ENCODE measurements around the gene NIP7.
"Not testable (repeated sequence)": the region's sequence is repeated elsewhere in the genome, so short reads cannot be mapped to it uniquely, and the experiment has no call there.

Gene NIP7

DNA sequence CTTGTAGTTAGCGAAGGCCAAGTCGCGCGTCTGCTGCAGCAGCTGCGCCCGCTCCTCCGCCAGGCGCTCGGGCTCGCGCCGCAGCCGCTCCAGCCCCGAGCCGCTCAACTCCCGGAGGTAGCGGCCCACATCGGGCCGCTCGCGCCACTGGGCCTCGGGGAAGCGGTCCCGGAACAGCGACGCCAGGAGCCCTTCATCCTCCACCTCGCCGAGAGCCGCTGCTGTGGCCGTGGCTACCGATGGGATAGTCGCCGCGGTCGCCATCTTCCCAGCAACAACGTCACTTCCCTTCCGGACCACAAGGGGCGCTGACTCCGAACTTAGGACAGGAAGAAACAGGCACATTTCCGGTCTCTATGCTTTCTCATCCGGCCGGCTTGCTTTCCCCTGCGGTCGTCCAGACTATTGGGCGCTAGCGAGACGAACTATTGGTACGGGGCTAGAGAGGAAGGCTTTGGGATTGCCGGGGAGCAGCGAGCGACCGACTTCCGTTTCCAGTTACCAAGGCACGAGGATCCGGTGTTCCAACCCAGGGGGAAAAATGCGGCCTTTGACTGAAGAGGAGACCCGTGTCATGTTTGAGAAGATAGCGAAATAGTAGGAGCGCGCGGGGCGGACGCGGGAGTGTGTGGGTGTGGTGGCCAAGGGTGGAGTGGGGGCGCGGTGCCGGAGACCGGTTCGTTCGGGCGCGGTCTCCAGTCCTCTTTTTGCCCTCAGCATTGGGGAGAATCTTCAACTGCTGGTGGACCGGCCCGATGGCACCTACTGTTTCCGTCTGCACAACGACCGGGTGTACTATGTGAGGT, at the start of gene NIP7, which contains the start of gene COG8:
NIP7 (plus strand) TSS at position 484 of the 806 bp plus-strand sequence; CDS start at position 542, 58 bp downstream.
COG8 (minus strand) TSS at position 276 of the 806 bp plus-strand sequence; CDS start at position 264, 12 bp downstream.
- DNase-seq = peak; percentile 99

DNA sequence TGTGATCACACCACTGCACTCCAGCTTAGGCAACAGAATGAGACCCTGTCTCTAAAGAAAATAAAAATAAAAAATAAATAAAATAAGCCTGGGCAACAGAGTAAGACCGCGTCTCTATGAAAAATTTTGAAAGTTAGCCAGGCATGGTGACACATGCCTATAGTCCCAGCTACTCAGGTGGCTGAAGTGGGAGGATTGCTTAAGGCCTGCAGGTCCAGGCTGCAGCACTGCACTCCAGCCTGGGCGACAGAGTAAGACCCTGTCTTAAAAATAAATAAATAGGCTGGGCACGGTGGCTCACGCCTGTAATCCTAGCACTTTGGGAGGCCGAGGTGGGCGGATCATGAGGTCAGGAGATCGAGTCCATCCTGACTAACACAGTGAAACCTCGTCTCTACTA, 47.9 kb upstream of the NIP7 start:
- not testable (repeated sequence) for DNase-seq

DNA sequence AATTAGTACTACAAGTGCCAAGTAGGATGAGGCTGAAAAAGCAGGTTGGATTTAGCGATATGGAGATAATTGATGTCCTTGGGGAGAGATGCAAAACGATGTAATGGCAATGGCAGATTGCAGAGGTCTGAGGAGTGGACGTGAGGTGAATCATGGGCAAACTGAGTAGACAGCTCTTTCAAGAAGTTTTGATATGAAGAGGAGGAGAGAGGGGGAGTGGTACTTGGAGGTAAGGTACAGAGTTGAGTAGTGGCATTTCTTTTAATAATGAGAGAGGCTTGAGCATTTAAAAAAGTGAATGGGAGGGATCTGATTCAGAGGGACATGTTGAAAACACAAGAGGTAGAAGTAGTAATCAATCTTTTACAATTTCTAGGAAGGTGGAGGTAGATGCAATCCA, 46.2 kb upstream of the NIP7 start:
- no peak for DNase-seq

DNA sequence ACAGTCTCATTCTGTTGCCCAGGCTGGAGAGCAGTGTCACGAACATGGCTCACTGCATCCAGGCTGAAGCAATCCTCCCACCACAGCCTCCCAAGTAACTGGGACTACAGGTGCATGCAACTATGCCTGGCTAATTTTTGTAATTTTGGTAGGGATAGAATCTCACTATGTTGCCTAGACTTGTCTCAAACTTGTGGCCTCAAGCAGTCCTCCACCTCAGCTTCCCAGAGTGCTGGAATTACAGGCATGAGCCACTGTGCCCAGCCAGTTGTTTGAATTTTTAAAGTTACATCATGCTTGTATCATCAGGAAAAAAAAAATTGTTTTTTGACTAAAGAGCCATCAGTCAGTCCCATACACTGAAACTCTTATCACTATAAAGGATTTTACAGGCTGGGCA, 45.5 kb upstream of the NIP7 start:
- DNase-seq = no peak

DNA sequence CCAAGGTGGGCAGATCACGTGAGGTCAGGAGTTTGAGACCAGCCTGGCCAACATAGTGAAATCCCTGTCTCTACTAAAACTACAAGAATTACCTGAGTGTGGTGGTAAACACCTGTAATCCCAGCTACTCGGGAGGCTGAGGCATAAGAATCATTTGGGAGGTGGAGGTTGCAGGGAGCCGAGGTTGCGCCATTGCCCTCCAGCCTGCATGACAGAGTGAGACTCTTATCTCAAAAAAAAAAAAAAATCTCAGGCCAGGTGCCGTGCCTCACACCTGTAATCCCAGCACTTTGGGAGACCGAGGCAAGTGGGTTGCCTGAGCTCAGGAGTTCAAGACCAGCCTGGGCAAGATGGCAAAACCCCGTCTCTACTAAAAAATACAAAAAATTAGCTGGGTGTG, 42.8 kb upstream of the NIP7 start:
- DNase-seq = not testable (repeated sequence)

DNA sequence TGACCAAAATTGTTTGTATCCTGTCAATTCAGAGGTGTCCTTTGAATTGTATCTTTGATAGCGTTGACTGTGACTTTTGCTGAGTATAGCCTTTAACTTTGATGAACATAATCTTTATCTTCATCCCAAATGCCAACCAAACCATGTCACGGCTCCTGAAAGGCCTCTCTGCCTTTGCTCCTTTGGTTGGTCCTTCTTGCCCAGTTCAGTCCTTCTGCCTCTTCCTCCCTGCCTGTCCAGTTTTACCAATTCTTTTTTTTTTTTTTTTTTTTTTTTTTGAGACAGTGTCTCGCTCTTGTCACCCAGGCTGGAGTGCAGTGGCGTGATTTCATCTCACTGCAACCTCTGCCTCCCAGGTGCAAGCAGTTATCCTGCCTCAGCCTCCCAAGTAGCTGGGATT, 41.3 kb upstream of the NIP7 start:
- no peak for DNase-seq

DNA sequence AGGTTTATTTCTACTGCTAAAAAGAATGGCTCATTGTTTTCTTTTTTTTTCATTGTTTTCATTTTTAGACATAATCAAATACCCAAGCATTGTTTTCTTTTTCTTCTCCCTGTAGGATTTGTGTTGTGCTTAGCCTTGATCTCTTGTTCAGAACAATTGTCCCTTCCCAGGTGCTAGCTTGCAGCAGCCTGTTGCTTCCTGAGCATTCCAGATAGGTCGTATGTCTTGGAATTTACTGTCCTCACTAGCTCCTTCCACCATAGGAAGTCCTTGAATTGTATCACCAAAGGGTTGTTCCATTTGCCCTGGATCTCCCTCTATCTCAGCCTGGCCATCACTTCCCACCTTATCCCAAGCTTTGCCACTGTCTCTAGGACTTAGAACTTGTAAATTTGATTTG, 38.4 kb upstream of the NIP7 start:
- DNase-seq = no peak

DNA sequence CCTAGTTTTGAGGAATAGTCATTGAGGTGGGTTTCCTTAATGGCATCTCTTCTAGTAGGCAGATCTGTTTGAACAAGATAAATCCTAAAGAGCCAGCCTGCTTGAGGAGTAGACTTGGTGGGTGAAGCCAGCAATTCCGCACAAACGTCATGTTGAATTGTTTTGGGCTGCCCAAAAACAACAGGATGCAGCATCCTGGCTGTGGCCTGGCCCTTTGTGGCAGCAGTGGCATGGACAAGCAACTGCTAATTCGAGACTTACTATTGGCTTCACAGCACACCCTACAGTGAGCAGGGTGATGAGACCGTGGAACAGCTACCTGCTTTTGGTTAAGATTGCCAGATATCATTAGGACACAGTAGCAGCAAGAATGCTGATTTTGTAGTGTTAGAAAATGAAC, 37.7 kb upstream of the NIP7 start:
- DNase-seq = no peak

DNA sequence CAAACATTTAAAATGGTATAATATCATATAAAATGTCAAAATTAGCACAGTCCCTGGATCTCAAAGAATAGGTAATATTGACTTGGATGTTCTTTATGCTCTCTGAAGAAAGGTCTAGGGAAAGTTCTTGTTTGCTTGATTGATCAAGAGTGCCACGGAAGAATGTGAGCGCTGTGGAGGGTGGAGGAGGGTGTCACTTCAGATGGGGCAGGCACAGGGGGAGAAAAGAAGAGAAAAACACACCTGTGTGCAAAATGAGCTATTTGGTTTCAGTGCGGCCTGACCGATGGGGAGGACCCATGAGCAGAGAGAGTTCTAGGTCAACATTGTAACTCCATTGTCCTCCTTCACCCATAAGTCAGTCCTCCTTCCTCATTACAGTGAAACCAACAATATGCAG, 37.3 kb upstream of the NIP7 start:
- DNase-seq = no peak

DNA sequence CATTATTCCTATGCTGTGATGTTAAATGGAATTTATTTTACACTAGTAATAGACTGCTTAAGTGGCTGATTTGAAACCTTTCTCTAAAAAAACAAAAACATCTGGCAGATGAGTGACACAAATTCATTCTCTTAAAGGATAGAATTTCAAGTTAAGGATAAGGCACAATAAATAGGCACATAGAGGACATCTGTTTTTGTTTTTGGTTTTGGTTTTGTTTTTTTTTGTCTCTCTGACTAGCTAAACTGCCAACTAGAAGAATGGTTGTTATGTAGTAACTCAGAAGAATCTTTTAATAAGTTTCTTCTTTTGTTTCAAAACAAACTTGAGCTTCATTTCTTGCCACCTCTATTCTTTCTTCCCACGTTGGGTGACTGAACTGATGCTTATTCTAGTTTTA, 33.5 kb upstream of the NIP7 start:
- no peak for DNase-seq

DNA sequence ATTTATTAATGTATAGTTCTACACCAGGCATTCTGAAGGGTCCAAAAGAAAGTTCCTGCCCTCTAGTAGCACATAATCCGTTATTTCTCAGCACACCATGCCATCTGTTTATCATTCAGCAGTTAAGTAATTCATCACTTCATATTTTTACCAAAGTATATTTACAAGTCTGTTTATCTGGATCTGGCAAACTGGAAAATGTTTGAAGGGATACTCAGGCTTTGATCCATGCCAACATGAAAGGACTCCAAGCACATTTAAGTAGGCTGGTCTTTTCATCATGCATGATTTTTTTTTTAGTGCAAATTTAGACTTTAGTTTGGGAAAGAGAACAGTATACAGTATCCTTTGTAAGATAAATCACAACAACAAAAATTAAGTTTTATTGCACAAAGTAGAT, 32.5 kb upstream of the NIP7 start:
- DNase-seq = no peak

DNA sequence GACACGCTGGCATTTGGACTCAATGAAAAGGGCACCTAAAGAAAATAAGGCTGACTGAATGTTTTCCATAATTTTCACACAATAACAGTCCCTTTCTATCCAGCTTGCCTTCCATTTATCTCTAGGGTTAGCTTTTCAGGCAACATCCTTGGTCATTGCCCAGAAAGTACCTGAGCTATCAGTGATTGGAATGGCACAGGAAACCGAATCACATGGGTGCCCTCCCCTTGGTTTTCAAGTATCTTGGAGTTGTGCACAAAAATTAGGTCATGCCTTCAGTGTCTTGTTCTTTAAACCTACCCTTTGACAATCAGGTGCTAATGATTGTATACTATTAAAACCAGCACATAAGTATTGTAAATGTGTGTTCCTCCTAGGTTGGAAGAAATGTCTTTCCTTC, 31.7 kb upstream of the NIP7 start:
- no peak for DNase-seq

DNA sequence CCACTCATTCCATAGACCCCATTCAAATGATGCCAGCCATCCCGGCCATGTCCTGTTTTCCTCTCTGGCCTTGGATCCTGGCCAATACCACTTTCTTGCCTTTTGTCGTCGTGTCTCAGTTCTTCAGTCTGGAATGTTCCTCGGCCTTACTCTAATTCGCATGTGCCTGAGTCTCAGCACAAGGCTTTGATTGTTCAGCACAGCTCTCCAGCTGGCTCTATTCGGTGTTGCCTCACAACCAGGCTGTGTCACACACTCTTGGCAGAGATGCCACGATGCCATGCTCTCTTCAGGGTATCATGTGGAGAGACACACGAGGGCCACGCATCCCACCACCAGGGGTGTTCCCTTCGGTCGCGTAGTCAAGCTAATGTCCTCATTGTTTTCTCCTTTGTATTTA, 30.3 kb upstream of the NIP7 start:
- no peak for DNase-seq

DNA sequence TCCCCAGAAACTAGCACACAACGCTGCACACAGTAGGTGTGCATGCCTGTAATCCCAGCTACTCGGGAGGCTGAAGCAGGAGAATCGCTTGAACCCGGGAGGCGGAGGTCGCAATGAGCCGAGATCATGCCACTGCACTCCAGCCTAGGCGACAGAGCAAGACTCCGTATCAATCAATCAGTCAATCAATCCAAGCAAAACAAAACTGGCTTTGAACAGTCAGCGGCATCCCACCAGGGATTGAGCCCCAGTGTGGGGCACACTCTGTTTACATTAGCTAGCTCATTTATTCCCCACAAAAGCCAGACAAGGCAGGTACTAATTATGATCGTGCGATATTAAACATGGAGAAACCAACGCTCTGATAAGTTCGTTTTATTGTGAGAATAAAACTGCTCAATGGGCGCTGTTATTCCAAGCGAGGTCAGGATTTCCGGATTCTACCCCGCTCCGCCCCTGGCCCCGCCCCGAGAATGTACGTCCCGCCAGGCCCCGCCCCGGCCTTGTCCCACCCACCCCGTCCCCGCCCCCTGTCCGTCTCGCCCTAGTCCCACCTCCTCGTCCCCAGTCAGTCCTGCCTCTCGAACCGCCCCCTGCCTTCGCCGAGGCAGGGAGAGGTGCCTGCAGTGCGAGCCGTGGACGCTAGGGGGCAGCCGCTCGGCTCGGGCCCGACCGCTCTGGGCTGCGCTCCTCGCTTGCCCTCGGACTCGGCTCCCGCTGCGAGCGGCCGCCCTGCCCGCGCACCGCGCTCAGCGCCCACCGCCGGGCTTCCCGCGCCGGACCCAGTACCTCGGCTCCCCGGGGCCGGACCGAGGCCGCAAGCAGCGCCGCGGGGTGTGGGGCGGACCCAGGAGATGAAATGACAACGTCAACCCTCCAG, 28.7 kb upstream of the NIP7 start, which contains the start of gene VPS4A:
VPS4A (plus strand) TSS at position 698 of the 880 bp plus-strand sequence; CDS start at position 860, 162 bp downstream.
- peak; percentile 95 for DNase-seq

DNA sequence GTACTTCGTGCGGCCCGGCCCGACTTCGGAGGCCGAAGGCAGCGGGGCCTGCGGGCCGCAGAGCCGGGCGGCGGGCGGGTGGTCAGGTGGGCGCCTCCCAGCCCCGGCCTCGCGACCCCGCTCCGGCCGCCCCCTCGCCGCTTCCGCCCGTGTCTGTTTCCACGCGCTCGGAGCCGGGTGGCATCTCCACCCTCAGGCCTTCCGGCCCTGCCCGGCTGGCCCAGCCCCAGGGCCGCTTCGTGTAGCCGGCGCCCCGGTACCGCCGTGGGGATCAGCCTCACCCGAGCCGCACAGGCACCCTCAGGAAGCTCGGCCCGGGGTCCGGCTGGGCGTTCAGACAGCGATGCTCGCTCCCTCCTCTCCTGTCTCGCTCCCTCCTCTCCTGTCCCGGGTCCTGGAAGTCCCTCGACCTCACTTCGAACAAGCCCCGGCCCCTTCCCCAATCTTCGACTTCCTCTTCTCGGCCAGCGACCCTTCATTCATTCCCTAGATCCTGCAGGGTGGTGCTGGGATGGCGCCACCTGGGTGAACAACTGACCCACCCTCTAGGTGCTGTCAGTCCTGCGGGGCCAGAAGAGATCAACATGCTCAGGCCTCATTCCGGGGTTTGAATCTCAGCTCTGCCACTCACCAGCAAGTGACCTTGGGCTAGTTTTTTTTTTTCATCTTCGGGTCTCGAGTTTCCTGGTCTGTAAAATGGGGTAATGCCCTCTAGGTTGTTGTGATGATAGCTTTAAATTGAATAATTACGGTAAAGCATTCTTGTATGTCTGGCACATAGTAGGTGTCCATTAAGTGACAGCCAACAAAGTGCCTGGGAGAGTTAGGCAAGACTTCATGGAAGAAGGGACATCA, 27.8 kb upstream of the NIP7 start:
- DNase-seq = peak; percentile 43

DNA sequence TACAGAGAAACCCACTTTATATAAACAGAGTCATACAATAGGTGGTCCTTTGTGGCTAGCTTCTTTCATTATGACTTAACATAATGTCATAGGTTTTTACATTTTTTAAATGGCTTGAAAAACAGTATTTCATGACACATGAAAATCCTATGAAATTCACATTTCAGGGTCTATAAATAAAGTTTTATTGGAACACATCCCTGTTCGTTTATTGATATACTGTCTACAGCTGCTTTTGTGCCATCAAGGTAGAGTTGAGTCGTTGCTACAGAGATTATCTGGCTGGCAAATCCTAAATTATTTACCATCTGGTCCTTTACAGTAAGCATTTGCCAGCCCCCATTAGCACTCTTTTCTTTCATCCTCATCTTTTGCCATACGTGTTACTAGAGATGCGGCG, 26.1 kb upstream of the NIP7 start:
- DNase-seq = no peak

DNA sequence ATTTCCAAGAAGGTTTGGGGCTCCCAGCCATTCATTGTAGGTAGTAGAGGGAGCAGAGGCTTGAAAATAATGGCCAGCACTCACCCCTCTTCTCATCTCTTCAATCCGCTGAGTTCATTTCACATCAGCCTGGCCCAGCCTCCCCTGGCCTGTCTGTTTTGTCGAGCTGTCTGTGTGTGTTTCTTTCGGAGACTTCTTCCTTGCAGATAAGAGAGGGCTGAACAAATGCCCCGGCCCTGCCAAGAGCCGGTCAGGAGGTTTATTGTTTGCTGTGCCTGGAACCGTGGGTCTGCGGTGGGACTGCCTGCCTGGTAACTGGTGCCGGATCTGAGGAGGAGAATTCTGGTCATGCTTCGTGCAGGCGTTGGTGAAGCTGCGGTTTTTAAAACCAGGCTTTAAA, 25.0 kb upstream of the NIP7 start:
- no peak for DNase-seq

DNA sequence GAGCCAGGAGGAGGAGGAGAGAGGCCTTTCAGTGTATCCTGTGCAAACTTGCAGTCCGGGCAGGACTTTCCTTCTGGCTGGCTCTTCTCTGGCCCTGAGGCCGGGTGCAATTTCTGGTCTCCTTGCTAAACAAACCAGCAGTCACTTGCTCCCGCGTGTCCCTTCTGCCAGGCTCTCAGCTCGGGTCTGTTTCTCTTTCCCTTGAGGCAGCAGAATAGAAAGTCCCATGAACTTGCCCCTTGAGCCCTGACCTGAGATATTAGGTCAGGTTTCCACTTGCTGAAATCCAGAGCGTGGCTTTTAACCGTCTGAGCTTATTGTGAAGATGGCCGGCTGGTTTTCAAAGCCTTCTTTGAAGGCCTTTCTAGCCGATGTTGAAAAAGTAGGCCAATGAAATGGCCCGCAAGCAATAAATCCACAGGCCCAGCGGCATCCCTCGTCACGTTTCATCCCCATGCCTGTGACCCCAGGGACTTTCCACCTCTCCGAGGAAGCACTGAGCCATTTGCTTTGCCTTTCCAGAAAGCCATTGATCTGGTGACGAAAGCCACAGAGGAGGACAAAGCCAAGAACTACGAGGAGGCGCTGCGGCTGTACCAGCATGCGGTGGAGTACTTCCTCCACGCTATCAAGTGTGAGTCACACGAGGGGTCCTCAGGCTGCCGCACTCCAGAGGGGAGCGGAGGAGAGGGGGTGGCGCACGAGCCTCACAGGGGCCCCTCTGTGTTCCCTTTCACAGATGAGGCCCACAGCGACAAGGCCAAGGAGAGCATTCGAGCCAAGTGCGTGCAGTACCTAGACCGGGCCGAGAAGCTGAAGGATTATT, 23.9 kb upstream of the NIP7 start:
- no peak for DNase-seq

DNA sequence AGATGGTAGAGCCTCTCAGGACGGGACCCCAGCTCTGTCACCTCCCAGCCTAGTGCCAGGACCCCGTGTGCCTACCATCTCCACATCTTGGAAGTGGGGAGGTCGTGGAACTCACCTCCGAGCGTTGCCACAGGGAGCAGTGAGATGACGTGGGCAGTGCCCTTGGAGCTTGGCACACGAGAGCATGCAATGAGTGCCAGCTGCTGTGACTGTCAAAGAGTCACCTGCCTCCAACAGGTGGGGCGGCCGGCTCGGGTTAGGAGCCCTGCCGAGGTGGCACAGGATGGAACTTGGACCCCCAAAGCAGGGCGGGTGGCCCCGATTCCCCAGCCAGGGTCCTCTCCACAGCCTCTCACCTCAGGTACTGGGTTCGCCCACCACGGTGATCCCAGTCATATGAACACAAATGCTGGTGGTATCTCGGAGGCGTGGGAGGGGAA, 23.0 kb upstream of the NIP7 start:
- DNase-seq = no peak

DNA sequence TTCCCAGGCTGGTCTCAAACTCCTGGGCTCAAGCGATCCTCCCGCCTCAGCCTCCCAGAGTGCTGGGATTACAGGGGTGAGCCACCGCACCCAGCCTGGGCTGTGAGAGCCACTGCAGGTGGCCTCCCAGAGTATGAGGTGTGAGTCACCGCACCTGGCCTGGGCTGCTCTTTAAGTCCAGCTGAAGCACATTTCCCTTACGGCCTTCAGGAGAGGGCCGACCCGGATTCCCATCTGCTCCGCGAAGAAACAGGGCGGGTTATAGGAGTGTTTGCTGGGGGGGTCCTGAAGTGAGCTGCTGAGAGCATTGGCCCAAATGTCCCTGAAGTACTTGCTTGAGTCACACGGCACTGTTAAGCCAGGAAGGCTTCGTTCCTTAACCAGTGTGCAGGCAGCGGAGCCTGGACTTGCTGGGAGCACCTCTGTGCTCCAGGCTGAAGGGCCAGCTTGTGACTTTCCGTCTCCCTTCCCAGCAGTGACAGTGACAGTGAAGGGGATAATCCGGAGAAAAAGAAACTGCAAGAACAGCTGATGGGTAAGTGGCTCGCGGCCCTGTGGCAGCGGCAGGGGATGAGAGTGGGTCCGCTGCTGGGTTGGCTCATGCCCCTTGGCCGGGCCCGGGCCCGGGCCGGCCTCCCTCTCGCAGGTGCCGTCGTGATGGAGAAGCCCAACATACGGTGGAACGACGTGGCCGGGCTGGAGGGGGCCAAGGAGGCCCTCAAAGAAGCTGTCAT, 21.2 kb upstream of the NIP7 start:
- no peak for DNase-seq

DNA sequence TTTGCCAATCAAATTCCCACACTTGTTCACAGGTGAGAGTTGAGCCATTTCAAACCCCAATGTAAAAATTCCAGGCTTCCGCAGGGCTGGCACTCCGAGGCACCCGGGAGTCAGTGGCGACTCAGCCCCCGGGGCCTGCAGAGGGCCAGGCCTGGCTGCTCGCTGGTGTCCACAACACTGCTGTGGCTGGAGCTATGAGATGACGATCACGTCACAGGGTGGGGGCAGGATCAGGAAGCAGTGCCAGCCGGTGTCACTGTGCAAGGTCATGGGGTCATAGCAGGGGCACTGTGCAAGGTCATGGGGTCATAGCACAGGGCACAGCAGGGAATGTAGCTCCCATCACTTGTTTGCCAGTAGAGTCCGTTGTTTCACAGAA, 20.7 kb upstream of the NIP7 start:
- no peak for DNase-seq
